GM10266 (cell line): Measurements from ENCODE around the gene PPP1CB.

Experiments
- DNase-seq: peaks from one replicate; pipeline ENCODE4 v3.0.0; 2012; ENCODE audit errors: extremely low spot score
- TF ChIP-seq, protein P1 (sequence below): IDR thresholded peaks from 2 replicates; pipeline ENCODE4 v1.5.1; 2012; ENCODE audit warnings: mild to moderate bottlenecking, low read depth; ENCODE audit not compliant: control insufficient read depth, insufficient read depth; ENCODE audit errors: missing control alignments

The PPP1CB gene

DNA sequence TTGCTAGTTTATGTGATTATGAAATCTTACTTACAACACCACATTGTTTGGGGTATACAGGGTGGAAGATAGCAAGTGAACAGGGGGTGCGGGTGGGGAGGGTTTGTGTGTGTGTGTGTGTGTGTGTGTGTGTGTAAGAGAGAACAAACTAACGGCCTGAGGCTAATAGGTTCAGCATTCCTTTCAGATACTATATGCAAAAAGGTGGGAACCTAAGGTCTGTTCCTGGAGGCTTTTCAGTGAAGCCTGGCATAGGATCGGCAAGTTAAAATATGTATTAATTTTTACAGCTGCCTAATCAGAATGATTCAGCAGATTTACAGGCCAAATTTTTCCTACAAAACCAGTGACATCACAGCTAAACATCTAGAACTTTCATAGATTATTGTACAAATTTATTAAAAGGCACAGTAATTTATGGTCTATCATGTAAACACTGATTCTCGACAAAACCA is 51.4 kb downstream of the PPP1CB start:
- TF ChIP-seq, protein P1, sequence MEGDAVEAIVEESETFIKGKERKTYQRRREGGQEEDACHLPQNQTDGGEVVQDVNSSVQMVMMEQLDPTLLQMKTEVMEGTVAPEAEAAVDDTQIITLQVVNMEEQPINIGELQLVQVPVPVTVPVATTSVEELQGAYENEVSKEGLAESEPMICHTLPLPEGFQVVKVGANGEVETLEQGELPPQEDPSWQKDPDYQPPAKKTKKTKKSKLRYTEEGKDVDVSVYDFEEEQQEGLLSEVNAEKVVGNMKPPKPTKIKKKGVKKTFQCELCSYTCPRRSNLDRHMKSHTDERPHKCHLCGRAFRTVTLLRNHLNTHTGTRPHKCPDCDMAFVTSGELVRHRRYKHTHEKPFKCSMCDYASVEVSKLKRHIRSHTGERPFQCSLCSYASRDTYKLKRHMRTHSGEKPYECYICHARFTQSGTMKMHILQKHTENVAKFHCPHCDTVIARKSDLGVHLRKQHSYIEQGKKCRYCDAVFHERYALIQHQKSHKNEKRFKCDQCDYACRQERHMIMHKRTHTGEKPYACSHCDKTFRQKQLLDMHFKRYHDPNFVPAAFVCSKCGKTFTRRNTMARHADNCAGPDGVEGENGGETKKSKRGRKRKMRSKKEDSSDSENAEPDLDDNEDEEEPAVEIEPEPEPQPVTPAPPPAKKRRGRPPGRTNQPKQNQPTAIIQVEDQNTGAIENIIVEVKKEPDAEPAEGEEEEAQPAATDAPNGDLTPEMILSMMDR: no peak
- no peak for DNase-seq

DNA sequence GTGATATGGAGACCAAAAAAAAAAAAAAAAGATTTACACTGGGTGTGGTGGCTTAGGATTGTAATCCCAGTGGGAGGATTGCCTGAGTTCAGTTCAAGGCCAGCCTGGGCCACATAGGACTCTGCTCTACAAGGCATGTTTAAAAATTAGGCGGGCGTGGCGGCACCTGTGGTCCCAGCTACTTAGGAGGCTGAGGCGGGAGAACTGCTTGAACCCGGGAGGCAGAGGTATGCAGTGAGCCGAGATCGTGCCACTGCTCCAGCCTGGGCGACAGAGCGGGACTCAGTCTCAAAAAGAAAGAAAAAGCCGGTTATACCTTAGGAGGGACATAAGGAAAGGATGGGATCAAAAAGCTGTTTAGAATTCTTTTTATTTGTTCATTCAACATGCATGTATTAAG is 58.3 kb downstream of the PPP1CB start:
- no peak for DNase-seq
- TF ChIP-seq, protein P1: no peak

DNA sequence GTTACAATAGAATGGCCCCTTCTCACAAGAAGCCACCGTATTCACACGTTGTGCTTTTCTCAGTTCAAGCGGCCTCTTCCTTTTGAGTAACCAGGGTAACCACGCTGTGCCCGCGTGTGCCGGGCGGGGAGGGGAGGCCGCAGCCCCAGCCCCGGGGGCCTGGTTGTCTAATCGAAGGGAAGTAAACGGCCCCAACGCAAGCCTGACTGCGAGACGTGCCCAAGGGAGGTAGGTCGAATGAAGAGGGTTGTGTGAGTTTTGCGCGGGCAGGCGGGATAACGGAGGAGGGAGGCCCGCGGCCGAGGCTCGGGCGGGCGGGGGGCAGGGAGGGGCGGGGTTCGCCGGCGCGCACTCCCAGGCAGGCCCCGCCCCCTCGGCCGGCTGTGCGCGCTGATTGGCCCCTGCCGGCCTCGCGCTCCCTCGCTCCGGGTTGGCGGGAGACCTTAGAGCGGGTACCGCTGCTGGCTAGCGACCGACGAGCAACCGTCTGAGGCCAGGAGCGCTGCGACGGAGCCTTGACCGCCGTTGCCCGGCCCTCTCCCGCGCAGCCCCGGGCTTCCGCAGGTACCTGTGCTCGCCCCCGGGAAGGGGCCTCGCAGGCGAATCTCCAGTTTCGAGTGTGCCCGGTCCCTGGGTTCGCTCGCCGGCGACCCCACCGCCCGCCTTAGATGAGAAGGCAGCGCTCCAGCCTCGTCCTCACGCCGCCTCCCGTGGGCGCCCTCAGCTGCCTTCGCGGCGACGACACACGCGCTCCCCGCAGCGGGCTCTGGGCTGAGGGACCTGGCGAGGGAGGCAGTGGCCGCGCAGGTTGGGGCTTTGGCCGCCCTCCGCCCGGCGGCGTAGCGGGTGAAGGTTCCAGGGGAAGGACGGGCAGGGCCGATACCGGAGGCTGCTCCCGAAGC is 59.0 kb downstream of the PPP1CB start, which contains the start of gene SPDYA:
Gene SPDYA, plus strand, starts transcription at position 451 of the 902 bp plus-strand sequence. CDS start 5,181 bp downstream, outside the sequence.
- peak; percentile 89 for DNase-seq

DNA sequence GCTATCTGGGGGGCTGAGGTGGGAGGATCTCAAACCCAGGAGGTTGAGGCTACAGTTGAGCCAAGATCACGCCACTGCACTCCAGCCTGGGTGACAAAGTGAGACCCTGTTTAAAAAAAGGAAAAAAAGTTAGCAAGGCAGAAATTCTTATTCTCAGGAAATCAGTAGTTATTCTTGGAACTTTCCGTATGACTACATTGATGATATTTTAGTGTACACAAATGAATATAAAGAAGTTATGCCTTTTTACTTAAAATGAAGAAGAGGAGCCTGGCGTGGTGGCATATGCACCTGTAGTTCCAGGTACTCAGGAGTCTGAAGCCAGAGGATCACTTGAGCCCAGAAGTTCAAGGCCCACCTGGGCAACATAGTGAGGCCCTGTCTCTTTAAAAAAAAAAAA is 66.4 kb downstream of the PPP1CB start:
- DNase-seq: no peak
- TF ChIP-seq, protein P1: no peak

More for the DNA sequence above, 59.0 kb downstream of the PPP1CB start, which contains the start of gene SPDYA:
- TF ChIP-seq, protein P1: peak; percentile 2

DNA sequence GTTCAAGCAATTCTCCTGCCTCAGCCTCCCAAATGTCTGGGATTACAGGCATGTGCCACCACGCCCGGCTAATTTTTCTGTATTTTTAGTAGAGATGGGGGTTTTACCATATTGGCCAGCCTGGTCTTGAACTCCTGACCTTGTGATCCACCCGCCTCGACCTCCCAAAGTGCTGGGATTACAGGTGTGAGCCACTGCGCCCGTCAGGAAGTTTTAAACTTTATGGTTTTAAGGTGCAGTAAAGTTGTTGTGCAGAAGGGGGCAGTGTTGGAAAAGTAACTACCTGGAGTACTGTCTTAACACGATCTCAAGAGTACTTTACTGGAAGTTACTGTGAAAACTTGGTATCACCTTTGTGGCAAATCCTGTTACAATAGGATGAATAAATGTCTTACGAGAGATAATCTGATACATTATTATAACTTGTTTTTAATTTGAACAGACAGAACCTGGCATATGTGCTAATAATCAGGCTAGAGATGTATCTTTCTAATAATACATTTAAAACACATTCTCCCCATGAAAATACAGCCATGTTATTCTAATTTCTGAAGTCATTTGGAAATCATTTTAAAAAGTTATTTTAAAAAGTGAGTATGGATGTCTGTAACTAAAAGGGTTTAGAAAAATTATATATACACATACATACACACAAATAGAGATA is 69.8 kb downstream of the PPP1CB start:
- TF ChIP-seq, protein P1: peak; percentile 65
- DNase-seq: peak; percentile 48

DNA sequence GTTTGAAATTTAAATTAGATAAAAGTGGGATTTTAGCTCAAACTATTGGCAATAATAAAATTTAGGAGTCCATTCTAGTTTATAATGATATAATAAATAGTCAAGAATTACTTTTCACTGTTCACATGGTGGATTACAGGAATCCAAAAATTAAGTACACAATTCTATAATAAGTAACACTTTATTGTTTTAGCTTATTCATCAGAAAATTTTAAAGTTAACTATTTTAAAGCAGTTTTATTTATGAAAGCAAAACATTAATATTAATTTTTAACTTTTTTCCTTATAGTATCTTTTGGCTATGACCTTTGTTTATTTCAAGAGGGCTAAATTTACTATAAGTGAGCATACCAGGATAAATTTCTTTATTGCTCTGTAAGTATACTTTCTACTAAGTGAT is 70.4 kb downstream of the PPP1CB start:
- DNase-seq: no peak
- TF ChIP-seq, protein P1: no peak
